NAMALWA (cell line): ENCODE data around the gene LVRN.
A peak's percentile ranks its signal among the peaks of the same experiment; 100 is the strongest.

ENCODE experiments used
- DNase-seq: peaks from one replicate; pipeline ENCODE4 v3.0.0-alpha.2; 2015; ENCODE audit warnings: low spot score

Gene LVRN

DNA sequence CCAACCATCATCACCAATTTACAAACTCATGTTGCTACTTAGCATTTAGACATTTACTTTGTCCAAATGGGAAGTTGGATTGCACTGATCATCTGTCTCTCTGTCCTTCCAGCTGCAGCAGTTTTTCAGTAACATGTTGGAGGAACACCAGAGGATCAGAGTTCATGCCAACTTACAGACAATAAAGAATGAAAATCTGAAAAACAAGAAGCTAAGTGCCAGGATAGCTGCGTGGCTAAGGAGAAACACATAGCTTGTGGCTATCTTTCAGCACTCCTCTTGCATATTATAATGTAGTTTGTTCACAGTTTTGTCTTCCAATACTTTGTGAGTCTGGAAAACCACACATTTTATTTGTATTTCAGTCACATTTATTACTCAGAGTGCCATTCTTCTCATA, 63.6 kb downstream of the LVRN start:
- no peak for DNase-seq

DNA sequence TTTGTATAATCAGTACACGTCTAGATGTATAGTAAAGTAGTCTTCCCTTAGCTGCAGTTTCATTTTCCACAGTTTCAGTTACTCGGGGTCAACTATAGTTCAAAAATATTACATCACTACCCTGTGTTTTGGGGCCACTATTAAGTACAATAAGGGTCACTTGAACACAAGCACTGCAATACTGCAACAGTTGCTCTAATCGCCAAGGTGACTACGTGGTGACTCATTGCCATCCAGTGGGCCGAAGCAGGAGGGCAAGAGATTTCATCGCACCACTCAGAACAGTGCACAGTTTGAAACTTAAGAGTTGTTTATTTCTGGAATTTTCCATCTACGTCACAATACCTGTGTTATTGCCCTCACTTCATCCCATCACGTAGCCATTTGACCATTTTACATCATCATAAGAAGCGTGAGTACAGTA, 69.8 kb downstream of the LVRN start, which contains the start of gene ARL14EPL:
ARL14EPL (plus strand) TSS at position 379 of the 424 bp plus-strand sequence. CDS start 18,994 bp downstream, outside the sequence.
- peak; percentile 5 for DNase-seq

DNA sequence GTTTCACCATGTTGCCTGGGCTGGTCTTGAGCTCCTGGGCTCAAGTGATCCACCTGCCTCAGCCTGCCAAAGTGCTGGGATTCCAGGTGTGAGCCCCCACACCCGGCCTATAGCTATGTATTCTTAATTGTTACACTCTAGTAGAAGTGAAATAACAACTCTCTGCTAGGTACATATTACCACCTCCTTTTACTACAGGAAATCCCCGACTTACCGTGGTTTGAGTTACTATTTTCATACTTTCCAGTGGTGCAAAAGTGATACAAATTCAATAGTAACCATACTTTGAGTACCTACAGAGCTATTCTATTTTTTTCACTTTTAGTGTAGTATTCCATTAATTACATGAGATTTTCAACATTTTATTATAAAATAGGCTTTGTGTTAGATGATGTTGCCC, 70.7 kb downstream of the LVRN start:
- DNase-seq, result no peak

DNA sequence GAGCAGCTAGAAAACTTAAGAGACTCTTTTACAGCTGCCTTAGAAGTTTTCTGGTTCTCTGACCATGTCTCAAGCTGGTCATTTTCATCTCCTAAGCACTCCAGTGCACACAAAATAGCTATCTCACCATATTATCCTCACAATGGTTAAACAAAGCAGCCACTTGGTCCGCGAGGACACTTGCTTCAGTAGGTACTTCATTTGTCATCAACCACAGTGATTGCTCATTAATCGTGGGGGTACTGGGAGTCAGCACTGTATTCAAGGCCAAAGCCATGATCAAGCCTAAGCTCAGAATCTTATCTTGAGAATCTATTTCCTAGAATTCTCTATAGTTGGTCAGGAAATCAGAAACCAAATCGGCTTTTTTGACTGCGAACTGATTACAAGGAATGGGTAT, 72.8 kb downstream of the LVRN start:
- no peak for DNase-seq

DNA sequence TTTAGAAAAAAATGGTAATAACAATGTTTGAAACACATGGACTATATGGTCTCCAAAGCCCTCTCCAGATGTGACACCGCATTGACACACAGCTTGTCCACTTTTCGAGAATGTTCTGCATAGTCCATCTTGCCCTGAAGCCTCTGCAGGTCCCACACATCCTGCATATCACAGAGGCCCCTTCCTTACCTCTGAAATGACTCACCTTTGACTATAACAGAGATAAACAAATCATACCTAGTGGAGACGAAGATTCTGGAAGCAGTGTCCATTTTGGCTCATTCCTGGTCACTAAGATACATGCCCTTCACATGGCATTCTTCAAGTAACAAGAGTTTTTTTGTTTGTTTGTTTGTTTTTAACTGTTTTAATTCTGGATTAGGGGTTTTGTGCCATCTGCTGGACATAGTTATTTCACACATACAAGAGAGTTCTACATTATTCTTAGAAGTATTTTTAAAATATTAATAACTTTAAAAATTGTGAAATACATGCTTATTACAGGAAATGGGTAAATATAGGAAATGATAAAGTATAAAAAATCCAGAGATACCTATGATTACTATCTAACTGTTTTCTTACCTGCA, 75.1 kb downstream of the LVRN start:
- peak; percentile 24 for DNase-seq

DNA sequence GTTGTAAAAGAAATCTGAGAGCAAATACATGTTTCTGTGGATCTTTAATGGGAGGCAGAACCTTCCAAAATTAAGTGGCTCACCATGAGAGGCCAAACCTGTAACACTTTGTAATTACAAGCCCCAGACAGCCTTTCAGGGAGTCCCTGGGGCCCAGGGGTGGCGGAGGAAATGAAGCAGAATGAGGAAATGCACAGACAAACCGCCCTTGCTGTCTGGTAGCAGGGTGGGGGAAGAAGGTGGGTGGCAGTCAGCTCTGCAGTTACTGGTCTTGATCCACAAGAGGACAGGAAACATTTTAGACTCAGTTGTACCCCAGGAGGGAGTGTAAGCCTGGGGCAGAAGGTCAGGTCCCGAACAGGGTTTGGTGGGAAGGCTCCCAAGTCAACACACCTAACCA, 76.5 kb downstream of the LVRN start:
- DNase-seq, result peak; percentile 52

DNA sequence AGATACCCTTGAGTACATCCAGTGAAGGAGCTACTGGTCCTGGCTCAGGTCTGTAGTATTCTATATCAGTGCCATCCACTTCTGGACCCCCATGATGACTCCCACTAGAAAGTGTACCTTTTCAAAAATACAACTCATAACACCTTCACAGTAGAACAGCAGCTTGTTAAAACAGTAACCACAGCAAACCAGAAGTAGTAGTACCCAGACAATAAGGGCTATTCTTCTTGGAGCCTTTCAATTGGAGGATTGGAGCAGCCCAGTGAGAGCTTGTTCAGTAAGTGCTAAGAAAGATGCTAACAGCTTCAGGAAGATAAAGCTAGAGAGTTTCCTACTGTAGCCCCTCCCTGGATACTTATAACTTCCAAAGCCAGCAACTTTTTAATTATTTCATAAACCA, 80.1 kb downstream of the LVRN start:
- DNase-seq, result no peak

GRCh38 chr5:116044073-116044472, 81.8 kb downstream of the LVRN start:
- DNase-seq, result no peak

GRCh38 chr5:116045821-116046220, 83.5 kb downstream of the LVRN start:
- no peak for DNase-seq

DNA sequence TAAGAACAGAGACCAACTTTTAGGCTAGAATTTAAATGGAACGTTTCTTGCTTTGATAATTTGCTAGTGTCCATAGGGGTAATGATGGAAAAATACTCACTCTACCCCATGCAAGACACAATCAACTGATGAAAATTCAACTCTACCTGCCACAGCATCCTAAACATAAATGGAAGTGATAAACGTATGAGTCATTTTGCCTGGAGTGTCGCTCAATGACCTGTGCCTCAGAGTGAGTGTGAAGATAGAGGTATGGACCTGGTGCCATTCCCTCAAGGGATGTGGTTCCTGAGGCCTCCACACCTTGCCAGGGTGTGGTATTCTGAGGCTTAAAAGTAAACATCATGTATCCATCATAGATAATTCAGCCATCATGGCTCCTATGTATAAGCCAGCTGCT, 84.0 kb downstream of the LVRN start:
- no peak for DNase-seq

GRCh38 chr5:116046823-116047222, 84.5 kb downstream of the LVRN start:
- DNase-seq, result no peak

GRCh38 chr5:116058346-116058936, 96.2 kb downstream of the LVRN start:
- no peak for DNase-seq

- DNase-seq, result no peak
Measured at GRCh38 chr5:116062352-116062751, 100.1 kb downstream of the LVRN start.

- no peak for DNase-seq
Measured at GRCh38 chr5:116063950-116064349, 101.7 kb downstream of the LVRN start.

DNA sequence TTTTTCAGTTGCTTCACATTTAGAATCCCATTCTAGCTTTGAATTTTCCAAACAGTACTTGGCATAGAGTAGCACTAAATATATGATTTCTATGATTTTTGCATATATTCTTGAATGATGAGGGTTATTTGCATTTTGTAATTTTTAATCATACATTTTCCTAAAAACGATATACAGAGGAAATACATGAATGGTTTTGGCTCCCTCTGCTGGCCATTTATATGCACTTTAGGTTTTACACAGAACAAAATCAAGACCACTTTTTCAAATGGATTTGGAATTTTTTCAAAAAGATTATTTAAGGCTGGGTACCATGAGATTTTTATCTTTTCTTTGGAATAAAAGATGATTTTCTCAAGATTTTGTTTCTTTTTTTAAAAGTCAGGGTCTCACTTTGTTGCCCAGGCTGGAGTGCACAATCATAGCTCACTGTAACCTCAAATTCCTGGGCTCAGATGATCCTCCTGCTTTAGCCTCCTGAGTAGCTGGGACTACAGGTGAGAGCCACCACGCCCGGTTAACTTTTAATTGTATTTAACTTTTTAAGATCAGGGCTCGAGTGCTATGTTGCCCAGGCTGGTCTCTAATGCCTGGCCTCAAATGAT, 105.9 kb downstream of the LVRN start:
- peak; percentile 77 for DNase-seq

GRCh38 chr5:116071211-116071610, 108.9 kb downstream of the LVRN start:
- no peak for DNase-seq

DNA sequence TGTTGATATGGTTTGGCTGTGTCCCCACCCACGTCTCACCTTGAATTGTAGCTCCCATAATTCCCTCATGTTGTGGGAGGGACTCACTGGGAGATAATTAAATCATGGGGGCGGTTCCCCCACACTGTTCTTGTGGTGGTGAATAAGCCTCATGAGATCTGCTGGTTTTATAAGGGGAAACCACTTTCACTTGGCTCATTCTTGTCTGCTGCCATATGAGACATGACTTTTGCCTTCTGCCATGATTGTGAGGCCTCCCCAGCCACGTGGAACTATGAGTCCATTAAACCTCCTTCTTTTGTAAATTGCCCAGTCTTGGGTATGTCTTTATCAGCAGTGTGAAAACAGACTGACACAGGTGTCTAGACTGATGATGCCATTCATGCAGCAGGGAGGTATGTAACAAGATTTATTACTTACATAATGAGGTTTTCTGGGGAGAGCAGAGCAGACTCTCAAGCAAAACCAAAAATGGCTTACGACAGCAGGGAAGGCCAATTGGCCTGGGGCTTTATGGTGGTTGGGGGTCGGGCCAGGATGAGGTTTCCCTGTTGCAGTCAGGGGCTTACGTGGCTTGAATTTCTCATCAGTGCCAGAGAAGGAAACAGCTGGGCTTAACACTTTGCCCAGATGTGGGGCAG, 113.0 kb downstream of the LVRN start:
- peak; percentile 65 for DNase-seq

- DNase-seq, result peak; percentile 78
Measured at GRCh38 chr5:116076496-116076895, 114.2 kb downstream of the LVRN start.
